ENCODE results near the gene B4GALNT4.
"Not testable (repeated sequence)": the region's sequence is repeated elsewhere in the genome, so short reads cannot be mapped to it uniquely, and the experiment has no call there.

B4GALNT4 gene, protein sequence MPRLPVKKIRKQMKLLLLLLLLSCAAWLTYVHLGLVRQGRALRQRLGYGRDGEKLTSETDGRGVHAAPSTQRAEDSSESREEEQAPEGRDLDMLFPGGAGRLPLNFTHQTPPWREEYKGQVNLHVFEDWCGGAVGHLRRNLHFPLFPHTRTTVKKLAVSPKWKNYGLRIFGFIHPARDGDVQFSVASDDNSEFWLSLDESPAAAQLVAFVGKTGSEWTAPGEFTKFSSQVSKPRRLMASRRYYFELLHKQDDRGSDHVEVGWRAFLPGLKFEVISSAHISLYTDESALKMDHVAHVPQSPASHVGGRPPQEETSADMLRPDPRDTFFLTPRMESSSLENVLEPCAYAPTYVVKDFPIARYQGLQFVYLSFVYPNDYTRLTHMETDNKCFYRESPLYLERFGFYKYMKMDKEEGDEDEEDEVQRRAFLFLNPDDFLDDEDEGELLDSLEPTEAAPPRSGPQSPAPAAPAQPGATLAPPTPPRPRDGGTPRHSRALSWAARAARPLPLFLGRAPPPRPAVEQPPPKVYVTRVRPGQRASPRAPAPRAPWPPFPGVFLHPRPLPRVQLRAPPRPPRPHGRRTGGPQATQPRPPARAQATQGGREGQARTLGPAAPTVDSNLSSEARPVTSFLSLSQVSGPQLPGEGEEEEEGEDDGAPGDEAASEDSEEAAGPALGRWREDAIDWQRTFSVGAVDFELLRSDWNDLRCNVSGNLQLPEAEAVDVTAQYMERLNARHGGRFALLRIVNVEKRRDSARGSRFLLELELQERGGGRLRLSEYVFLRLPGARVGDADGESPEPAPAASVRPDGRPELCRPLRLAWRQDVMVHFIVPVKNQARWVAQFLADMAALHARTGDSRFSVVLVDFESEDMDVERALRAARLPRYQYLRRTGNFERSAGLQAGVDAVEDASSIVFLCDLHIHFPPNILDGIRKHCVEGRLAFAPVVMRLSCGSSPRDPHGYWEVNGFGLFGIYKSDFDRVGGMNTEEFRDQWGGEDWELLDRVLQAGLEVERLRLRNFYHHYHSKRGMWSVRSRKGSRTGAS

GRCh38 chr11:369336-370018 is at the start of gene B4GALNT4:
Gene B4GALNT4, plus strand, starts transcription at chr11:369499. Its CDS starts 305 bp downstream, at chr11:369804.
- no peak for DNase-seq

DNA sequence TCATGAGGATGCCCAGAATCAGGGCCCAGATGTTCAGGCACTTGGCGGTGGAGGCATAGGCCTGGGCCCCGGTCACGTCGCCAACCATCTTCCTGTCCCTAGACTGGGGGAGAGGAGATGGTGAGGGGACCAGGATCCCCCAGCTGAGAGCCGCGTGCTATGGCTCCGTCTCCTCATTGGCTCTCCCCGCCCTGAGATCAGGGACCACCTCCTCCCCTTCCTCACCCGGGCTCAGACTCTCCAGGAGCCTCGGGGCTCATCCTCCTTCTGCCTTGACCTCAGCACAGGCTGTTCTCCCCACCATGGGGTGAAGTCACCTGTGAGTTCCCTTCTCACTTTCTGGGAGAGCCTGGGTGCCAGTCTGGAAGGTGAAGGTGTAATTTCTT is 49.4 kb upstream of the B4GALNT4 start:
- DNase-seq: not testable (repeated sequence)

- no peak for DNase-seq
Observed at GRCh38 chr11:324156-324555, 45.1 kb upstream of the B4GALNT4 start.

DNA sequence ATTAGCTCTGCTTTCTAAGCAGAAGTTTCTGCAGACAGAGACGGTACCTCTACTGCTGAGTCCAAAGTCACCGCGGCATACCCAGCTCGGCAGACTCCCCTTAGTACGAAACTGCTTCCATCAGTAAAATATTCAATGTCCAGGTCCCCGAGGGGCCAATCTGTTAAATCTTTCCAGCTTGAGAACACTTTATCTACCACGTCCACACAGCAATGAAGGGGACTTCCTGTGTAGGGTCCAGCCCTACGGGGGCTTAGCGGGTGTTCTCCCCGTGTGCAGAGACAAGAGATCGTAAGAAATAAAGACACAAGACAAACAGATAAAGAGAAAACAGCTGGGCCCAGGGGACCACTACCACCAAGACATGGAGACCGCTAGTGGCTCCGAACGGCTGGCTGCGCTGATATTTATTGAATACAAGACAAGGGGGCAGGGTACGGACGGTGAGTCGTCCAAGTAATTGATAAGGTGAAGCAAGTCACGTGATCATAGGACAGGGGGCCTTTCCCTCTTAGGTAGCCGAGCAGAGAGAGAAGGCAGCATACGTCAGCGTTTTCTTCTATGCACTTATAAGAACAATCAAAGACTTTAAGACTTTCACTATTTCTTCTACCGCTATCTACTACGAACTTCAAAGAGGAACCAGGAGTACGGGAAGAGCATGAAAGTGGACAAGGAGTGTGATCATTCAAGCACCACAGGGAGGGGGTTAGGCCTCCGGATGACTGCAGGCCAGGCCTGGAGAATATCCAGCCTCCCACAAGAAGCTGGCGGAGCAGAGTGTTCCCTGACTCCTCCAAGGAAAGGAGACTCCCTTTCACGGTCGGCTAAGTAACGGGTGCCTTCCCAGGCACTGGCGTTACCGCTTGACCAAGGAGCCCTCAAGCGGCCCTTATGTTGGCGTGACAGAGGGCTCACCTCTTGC is 44.4 kb upstream of the B4GALNT4 start:
- DNase-seq: not testable (repeated sequence)

DNA sequence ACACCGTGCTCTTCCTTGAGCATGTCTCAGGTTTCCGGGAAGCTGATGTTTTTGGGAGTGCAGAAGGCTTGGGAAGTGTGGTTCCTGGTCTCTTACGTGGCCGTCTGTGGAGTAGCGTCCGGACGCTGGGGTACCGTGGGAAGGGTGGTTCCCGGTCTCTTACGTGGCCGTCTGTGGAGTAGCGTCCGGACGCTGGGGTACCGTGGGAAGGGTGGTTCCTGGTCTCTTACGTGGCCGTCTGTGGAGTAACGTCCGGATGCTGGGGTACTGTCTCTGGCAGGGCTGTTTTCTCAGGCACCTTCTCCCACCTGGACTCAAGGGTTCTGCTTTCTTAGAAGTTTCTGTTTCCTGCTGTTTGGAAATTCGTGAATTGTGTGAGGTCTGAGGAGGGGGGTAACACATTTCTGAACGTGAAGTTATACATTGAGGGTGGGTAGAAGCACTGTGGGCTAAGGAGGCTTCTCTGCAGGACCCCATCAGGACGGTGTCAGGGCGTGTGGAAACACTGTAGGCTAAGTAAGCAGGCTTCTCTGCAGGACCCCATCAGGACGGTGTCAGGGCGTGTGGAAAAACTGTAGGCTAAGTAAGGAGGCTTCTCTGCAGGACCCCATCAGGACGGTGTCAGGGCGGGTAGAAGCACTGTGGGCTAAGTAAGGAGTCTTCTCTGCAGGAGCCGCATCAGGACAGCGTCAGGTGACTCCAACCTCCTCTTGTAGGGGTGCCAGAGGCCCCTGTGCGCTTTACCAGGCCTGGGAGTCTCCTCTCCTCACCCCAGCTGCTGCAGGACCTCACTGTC is 43.3 kb upstream of the B4GALNT4 start:
- no peak for DNase-seq

DNA sequence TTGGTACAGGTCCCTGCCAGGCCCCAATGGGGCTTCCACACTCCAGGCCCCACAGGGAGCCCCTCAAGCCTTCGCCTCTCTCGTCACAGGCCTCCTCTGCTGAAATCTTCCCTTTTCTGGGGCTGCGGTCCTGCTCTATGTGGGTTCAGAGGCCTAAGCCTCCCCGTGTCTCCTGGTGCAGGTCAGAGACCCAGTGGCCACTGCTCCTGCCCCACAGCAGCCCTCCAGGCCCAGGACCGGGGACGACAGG is 42.8 kb upstream of the B4GALNT4 start:
- no peak for DNase-seq

DNA sequence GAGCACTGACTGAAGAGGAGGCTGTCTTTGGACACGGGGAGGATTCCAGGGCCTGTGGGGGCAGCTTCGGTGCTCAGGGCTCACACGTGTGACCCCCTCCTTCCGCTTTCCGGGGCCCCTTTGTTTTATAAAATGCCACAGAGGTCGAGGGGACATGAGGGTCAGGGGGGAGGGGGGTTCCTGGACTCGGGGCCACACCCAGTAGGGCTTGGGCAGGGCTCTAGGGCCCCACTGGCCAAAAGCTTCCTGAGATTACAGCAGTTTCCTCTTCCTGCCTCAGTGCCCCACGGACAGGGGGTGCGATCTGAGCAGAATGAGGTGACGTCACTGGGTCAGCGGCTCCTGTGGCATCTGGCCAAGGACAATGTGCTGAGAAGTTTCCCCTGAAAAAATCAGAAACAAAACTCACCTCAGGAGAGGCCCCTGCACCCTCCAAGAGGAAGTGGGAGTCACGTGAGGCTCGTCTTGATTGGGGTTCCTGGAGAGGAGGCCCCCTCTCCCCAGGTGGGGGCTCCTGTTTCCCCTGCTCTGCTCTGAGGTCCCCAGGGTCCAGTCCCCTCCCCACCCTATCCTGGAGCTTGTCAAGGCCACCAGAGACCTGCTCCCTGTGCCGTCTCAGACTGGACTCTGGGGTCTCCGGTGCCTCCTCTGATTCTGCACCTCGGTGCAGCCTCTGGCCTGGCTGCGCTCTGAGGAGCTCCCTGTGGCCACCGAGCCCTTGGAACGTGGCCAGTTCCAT is 42.3 kb upstream of the B4GALNT4 start:
- no peak for DNase-seq

DNA sequence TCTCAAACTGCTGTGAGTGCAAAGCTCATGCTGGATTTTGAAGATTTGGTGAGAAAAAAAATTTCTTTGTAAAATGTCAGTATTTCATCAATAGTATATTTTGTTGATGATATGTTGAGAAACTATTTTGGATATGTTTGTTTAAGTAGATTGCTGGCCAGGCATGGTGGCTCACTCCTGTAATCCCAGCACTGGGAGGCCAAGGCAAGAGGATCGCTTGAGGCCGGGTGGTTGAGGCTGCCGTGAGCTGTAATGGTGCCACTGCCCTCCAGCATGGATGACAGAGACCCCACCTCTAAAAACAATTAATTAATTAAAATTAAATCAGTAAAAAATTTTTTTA is 41.7 kb upstream of the B4GALNT4 start:
- no peak for DNase-seq

DNA sequence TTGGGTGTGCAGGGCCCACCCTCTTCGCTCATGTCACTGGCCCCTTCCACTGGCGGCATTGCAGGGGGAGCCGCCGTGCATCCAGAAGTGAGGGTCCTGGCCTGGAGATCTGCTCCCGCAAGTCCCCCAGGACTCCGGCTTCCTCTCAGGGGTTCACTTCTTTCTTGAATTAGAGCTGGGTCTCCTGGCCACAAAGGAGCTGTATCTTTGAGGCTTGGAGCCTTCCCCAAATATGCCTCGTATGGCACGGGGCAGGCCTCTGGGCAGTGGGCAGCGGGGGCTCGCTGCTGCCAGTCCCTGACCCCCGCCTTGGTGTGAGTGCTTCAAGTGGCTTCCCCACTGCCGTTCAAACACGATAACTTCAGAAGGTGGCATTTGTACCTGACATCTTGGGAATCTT is 41.3 kb upstream of the B4GALNT4 start:
- no peak for DNase-seq

DNA sequence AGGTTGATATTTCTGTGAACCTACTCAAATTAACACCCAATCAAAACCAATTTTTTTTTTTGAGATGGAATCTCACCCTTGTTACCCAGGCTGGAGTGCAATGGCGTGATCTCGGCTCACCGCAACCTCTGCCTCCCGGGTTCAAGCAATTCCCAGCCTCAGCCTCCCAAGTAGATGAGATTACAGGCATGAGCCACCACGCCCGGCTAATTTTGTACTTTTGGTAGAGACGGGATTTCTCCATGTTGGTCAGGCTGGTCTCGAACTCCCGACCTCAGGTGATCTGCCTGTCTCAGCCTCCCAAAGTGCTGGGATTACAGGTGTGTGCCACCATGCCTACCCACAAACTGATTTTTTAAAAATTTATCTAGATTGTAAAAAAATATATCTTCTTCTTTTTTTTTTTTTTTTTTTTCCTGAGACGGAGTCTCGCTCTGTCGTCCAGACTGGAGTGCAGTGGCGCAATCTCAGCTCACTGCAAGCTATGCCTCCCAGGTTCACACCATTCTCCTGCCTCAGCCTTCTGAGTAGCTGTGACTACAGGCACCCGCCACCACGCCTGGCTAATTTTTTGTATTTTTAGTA is 40.7 kb upstream of the B4GALNT4 start:
- not testable (repeated sequence) for DNase-seq

DNA sequence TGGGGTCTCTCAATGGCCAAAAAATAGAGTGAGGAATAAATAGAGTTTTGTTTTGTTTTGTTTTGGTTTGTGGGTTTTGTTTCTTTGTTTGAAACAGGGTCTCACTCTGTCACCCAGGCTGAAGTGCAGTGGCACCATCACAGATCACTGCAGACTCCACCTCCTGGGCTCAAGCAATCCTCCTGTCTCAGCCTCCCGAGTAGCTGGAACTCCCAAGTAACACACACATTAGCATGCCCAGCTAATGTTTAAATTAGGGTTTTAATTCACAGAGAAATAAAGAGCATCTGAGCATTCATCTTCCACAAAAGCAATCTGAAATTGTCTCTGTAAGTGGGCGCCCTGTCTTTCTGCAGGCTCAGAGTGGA is 39.4 kb upstream of the B4GALNT4 start:
- no peak for DNase-seq

GRCh38 chr11:330307-330693 is 39.0 kb upstream of the B4GALNT4 start:
- no peak for DNase-seq

DNA sequence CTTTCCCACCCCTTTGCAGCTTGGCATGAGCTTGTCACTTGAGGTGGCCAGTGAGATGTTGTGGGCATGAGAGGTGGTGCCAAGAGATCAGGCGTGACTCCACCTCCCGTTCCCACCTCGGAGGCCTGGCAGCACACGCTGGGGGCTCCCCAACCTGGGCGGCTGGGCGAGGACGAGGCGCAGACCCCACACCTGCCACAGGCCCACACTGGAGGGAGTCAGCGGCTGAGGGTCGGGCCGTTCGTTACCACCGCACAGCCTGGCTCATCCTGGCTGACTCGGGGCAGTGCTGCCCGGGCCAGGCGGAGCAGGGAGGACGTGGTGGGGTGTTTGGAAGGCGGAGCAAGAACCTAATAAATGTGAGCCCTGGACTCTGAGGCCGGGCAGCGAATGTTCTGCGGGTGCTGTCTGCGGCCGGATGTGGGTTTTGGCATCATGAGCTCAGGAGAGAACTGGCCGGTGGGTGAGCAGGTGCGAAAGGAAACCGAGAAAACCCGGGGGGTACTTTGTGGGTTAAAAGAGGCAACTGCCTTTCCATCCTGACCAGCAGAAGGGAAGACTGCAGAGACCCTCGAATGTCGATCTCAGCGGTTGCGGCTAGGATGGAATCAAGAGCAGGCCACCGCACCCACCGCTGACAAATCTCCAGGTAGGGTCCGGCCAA is 38.5 kb upstream of the B4GALNT4 start:
- DNase-seq: no peak

GRCh38 chr11:331358-332060 is 37.8 kb upstream of the B4GALNT4 start:
- no peak for DNase-seq

- no peak for DNase-seq
Observed at GRCh38 chr11:332651-333480, 36.4 kb upstream of the B4GALNT4 start.

GRCh38 chr11:333616-334263 is 35.6 kb upstream of the B4GALNT4 start:
- not testable (repeated sequence) for DNase-seq

DNA sequence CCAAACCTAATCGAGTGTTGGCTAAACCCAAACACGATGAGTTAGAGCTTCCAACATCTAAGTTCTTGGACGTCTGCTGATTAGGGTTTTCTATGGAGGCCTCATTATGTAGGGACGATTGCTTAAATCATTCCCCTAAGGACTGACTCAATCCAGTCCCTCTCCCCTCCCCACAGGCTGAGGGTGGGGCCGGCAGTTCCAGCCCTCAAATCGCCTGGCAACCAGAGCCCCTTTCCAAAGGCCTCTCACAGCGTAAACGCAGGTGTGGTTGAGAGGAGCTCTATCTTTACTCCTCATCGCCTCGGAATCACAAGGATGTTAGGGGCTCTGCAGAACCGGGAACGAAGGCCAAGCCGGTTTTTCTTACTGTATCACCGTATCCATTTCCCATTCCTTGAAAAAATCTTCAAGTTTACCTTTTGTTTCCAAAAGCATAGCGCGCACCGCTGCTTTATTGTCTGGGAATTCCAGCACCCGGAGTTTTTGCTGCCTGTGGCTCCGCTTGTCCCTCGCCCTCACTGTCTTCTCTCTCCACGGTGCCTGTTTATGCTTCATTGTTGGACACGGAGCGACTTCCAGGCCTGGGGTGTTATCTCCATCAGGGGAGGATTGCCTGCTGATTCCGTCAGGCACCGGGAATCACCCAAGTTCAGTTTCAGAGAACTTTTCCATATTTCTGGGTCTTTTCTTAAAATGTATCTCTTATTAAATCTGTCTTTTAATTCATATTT is 34.9 kb upstream of the B4GALNT4 start:
- no peak for DNase-seq

Measured in DMS79 (cell line).